H1 (cell line): ENCODE data around the gene KTN1.

ENCODE experiments used
- CHD7 ChIP-seq: fragments of 300-600 bp; sonication (generic); IDR thresholded peaks from 2 replicates; pipeline ENCODE4 v1.7.1; 2012; ENCODE audit warnings: low read length, moderate library complexity, mild to moderate bottlenecking, inconsistent platforms; ENCODE audit not compliant: insufficient replicate concordance
- EZH2 ChIP-seq: fragments of 200-600 bp; sonication (generic); IDR thresholded peaks from 2 replicates; pipeline ENCODE4 v1.7.1; 2012; ENCODE audit warnings: low read depth, mild to moderate bottlenecking, moderate library complexity, low read length, inconsistent platforms; ENCODE audit not compliant: severe bottlenecking
- FOSL1 ChIP-seq: IDR thresholded peaks from 2 replicates; pipeline ENCODE4 v1.6.1; 2011; ENCODE audit warnings: mild to moderate bottlenecking, low read depth, low read length, moderate library complexity; ENCODE audit not compliant: insufficient read depth
- JUN ChIP-seq: IDR thresholded peaks from 2 replicates; pipeline ENCODE4 v1.6.1; 2011; ENCODE audit warnings: low read depth, mild to moderate bottlenecking, improper control_type of control experiment, low read length
- MAX ChIP-seq: IDR thresholded peaks from 2 replicates; pipeline ENCODE4 v1.6.1; 2012; ENCODE audit warnings: inconsistent platforms
- TF ChIP-seq, protein P1 (sequence below), 3 experiments: IDR thresholded peaks; 1 replicate in 2 of 3; 2 replicates in 1 of 3; pipeline versions ENCODE4 v1.5.1 to v1.6.1; 2011; ENCODE audit warnings: low read length in 3 of 3, mild to moderate bottlenecking in 3 of 3, inconsistent platforms in 2 of 3, low read depth in 1 of 3, moderate library complexity in 1 of 3; ENCODE audit not compliant: insufficient read depth in 1 of 3; ENCODE audit errors: control extremely low read depth in 1 of 3

DNA sequence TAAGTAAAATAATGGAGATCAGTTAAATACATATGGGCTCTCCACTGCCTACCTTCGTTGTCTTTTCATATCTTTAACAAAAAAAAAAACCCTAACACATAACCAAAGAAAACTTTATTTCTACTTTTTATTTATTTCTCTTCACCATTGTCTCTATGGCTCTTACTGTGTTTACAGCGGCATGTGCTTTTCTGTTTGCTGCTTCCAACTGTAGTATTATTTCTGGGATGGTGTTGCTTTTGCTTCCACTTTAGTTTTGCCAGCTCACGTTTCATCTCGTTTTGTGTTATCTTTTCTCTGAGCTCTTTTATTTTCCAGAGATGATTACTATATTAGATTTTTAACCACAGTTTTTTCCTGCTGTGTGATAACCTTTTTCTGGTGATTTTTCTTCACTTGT, 46.1 kb downstream of the KTN1 start:
- TF ChIP-seq CHD7 (no peak), FOSL1 (no peak), MAX (no peak), EZH2 (no peak), JUN (no peak)
- TF ChIP-seq, protein P1, sequence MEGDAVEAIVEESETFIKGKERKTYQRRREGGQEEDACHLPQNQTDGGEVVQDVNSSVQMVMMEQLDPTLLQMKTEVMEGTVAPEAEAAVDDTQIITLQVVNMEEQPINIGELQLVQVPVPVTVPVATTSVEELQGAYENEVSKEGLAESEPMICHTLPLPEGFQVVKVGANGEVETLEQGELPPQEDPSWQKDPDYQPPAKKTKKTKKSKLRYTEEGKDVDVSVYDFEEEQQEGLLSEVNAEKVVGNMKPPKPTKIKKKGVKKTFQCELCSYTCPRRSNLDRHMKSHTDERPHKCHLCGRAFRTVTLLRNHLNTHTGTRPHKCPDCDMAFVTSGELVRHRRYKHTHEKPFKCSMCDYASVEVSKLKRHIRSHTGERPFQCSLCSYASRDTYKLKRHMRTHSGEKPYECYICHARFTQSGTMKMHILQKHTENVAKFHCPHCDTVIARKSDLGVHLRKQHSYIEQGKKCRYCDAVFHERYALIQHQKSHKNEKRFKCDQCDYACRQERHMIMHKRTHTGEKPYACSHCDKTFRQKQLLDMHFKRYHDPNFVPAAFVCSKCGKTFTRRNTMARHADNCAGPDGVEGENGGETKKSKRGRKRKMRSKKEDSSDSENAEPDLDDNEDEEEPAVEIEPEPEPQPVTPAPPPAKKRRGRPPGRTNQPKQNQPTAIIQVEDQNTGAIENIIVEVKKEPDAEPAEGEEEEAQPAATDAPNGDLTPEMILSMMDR (IDR thresholded peaks at IDR 0.05; ENCODE audit: control extremely low read depth in 1 of 3, insufficient read depth in 1 of 3, low read depth in 1 of 3, low read length in 3 of 3): no peak
